ENCODE measurements around the gene MRPL14. TPM values are rescaled to one million over a fixed set of nuclear protein-coding genes. Genes with fewer than 3 reads are reported as not detected.

MRPL14 gene
- total and polyA plus RNA-seq, 9 of the 15 experiments (the other 6 are each of a cell fraction or from before 2014, with no cell fraction given), result 126 to 424 (median 165) TPM

GRCh38 chr6:44151348-44152108 is 24.3 kb upstream of the MRPL14 start (continued):
- TF ChIP-seq MGA (IDR thresholded peaks at IDR 0.05), result no peak
- no peak for TF ChIP-seq CHD1 (IDR thresholded peaks at IDR 0.05; ENCODE audit: low read length)
- peak; percentile 42 for TF ChIP-seq DEAF1 (CRISPR knock-in tag; IDR thresholded peaks at IDR 0.05)
- no peak for TF ChIP-seq SMARCB1 (IDR thresholded peaks at IDR 0.05; ENCODE audit: insufficient read length, low read depth)
- TF ChIP-seq CBX2 (IDR thresholded peaks at IDR 0.05; ENCODE audit: insufficient read depth, low read length, poor library complexity, severe bottlenecking), result no peak
- no peak; the same call in 1 of the 2 replicates for TF ChIP-seq GATAD2B (IDR thresholded peaks at IDR 0.05; ENCODE audit: borderline replicate concordance)
- no peak for TF ChIP-seq NELFE (IDR thresholded peaks at IDR 0.05; ENCODE audit: insufficient read depth, insufficient read length)
- TF ChIP-seq ZNF263 (CRISPR knock-in tag; IDR thresholded peaks at IDR 0.05; ENCODE audit: borderline replicate concordance), result peak; percentile 45; the same call in 1 of the 2 replicates
- peak; percentile 37 to 93; a peak in 2 of 4 replicates for TF ChIP-seq UBTF (IDR thresholded peaks at IDR 0.05; ENCODE audit: borderline replicate concordance in 1 of 2, low read depth in 2 of 2, low read length in 2 of 2)
- no peak for TF ChIP-seq ELF1 (tag; IDR thresholded peaks at IDR 0.05)
- no peak for TF ChIP-seq ZNF589 (CRISPR knock-in tag; IDR thresholded peaks at IDR 0.05; ENCODE audit: low read depth)

Measured in K562 (cell line).